H1 (cell line): Measurements from ENCODE around the gene USH1C. TPM values are rescaled to one million over a fixed set of nuclear protein-coding genes. Genes with fewer than 3 reads are reported as not detected.
A peak's percentile ranks its signal among the peaks of the same experiment; 100 is the strongest.

Source experiments
- ASH2L ChIP-seq: fragments of 200-600, 300-600 bp; sonication (generic); IDR thresholded peaks from one replicate; pipeline ENCODE4 v1.7.1; 2017; ENCODE audit warnings: low read length
- BACH1 ChIP-seq: IDR thresholded peaks from 2 replicates; pipeline ENCODE4 v1.6.1; 2012; ENCODE audit warnings: low read length, improper control_type of control experiment
- CBX8 ChIP-seq: fragments of 300-800, 300-1000 bp; sonication (generic); IDR thresholded peaks from 2 replicates; pipeline ENCODE4 v1.7.1; 2016; ENCODE audit warnings: low read depth, low read length, borderline replicate concordance
- CHD2 ChIP-seq: IDR thresholded peaks from 2 replicates; pipeline ENCODE4 v1.6.1; 2012; ENCODE audit warnings: low read length, improper control_type of control experiment
- CREB1 ChIP-seq: IDR thresholded peaks from 2 replicates; pipeline ENCODE4 v1.6.1; 2012; ENCODE audit warnings: inconsistent platforms
- CTCF ChIP-seq, 3 experiments: IDR thresholded peaks; 1 replicate in 2 of 3; 2 replicates in 1 of 3; pipeline versions ENCODE4 v1.5.1 to v1.6.1; 2011; ENCODE audit warnings: low read length in 3 of 3, mild to moderate bottlenecking in 3 of 3, inconsistent platforms in 2 of 3, low read depth in 1 of 3, moderate library complexity in 1 of 3; ENCODE audit not compliant: insufficient read depth in 1 of 3; ENCODE audit errors: control extremely low read depth in 1 of 3
- E2F6 ChIP-seq: IDR thresholded peaks from 2 replicates; pipeline ENCODE4 v1.6.1; 2012; ENCODE audit warnings: inconsistent platforms
- EGR1 ChIP-seq: IDR thresholded peaks from 2 replicates; pipeline ENCODE4 v1.6.1; 2011; ENCODE audit warnings: low read depth, low read length, borderline replicate concordance
- EP300 ChIP-seq, 2 experiments: IDR thresholded peaks; 1 replicate in 1 of 2; 2 replicates in 1 of 2; pipeline ENCODE4 v1.6.1; 2011 to 2012; ENCODE audit warnings: low read depth in 2 of 2, low read length in 2 of 2, mild to moderate bottlenecking in 2 of 2, borderline replicate concordance in 1 of 2, inconsistent platforms in 1 of 2, moderate library complexity in 1 of 2
- HDAC2 ChIP-seq, 2 experiments: fragments of 300-600 bp in 1 of 2; sonication (generic) in 1 of 2; IDR thresholded peaks; 2 replicates each; pipeline ENCODE4 v1.6.1; 2011 to 2012; ENCODE audit warnings: low read depth in 2 of 2, low read length in 2 of 2, mild to moderate bottlenecking in 2 of 2, moderate library complexity in 2 of 2, borderline replicate concordance in 1 of 2, inconsistent platforms in 1 of 2
- NRF1 ChIP-seq: IDR thresholded peaks from 2 replicates; pipeline ENCODE4 v1.6.1; 2011; ENCODE audit warnings: mild to moderate bottlenecking, low read depth, low read length, improper control_type of control experiment
- RNF2 ChIP-seq: fragments of 200-900, 300-1000 bp; sonication (generic); IDR thresholded peaks from 2 replicates; pipeline ENCODE4 v1.7.1; 2016; ENCODE audit warnings: borderline replicate concordance, low read depth, mild to moderate bottlenecking, antibody characterized with exemption, low read length; ENCODE audit not compliant: poor library complexity, severe bottlenecking; ENCODE audit errors: missing control alignments
- SAP30 ChIP-seq: fragments of 300-600 bp; sonication (generic); IDR thresholded peaks from 2 replicates; pipeline ENCODE4 v1.7.1; 2012; ENCODE audit warnings: low read length, moderate library complexity, mild to moderate bottlenecking, inconsistent platforms; ENCODE audit not compliant: insufficient read depth, insufficient replicate concordance
- SIN3A ChIP-seq, 2 experiments: IDR thresholded peaks in 1 of 2; conservative IDR thresholded peaks in 1 of 2; 2 replicates each; pipeline ENCODE4 v1.6.1; 2011 to 2012; ENCODE audit warnings: low read length in 2 of 2, improper control_type of control experiment in 1 of 2, low read depth in 1 of 2, mild to moderate bottlenecking in 1 of 2
- SP1 ChIP-seq: IDR thresholded peaks from 2 replicates; pipeline ENCODE4 v1.6.1; 2011; ENCODE audit warnings: low read depth, low read length
- SUZ12 ChIP-seq: fragments of 200-600 bp; sonication (generic); IDR thresholded peaks from 2 replicates; pipeline ENCODE4 v1.6.1; 2012; ENCODE audit warnings: mild to moderate bottlenecking, inconsistent platforms, low read length, moderate library complexity, mixed read lengths
- TAF7 ChIP-seq: optimal IDR thresholded peaks from 2 replicates; pipeline ENCODE3; 2011; ENCODE audit warnings: low read depth, mild to moderate bottlenecking, inconsistent platforms, low read length, moderate library complexity, borderline replicate concordance
- TBP ChIP-seq: IDR thresholded peaks from 2 replicates; pipeline ENCODE4 v1.6.1; 2011; ENCODE audit warnings: low read depth, low read length, improper control_type of control experiment
- TCF12 ChIP-seq: IDR thresholded peaks from 2 replicates; pipeline ENCODE4 v1.6.1; 2011; ENCODE audit warnings: low read depth, mild to moderate bottlenecking, low read length
- polyA plus RNA-seq, 7 experiments: library from polyadenylated mRNA; depleted of rRNA in 3 of 7; stranded (reverse) in 5 of 7; unstranded in 2 of 7; fragments of >200 nt in 5 of 7; fragments of 200-250 nt in 2 of 7; gene quantifications; 1 replicate in 5 of 7; 2 replicates in 1 of 7; 4 replicates in 1 of 7; pipeline versions ENCODE4 v1.2.1 to v1.2.3, GENCODE V29; 2011 to 2013; ENCODE audit warnings: missing spikeins in 2 of 7, mixed read lengths in 2 of 7
- total RNA-seq: library from RNA; stranded (reverse); fragmentation: NEBNext Ultra II Directional; extraction: Animal tissue kit (Norgen Biotek cat#: 25700); gene quantifications from 2 replicates; pipeline ENCODE4 v1.2.1, GENCODE V29; 2021

Gene USH1C
- total and polyA plus RNA-seq, 2 of the 8 experiments (the other 6 are each of a cell fraction or from before 2014, with no cell fraction given) = 1.3 to 1.6 TPM

GRCh38 chr11:17479284-17480214 lies 64.7 kb downstream of the USH1C start (continued):
- TF ChIP-seq CREB1 (peak; percentile 29), ASH2L (peak; percentile 62), SUZ12 (no peak), EGR1 (peak; percentile 75), CTCF (IDR thresholded peaks at IDR 0.05; ENCODE audit: control extremely low read depth in 1 of 3, insufficient read depth in 1 of 3, low read depth in 1 of 3, low read length in 3 of 3) (no peak), SIN3A (conservative IDR thresholded peaks at IDR 0.05 in 1 of 2, IDR thresholded peaks at IDR 0.05 in 1 of 2; ENCODE audit: low read depth in 1 of 2, low read length in 2 of 2) (no peak), HDAC2 (IDR thresholded peaks at IDR 0.05; ENCODE audit: borderline replicate concordance in 1 of 2, low read depth in 2 of 2, low read length in 2 of 2) (no peak), EP300 (IDR thresholded peaks at IDR 0.05; ENCODE audit: borderline replicate concordance in 1 of 2, low read depth in 2 of 2, low read length in 2 of 2) (no peak), SP1 (peak; percentile 99), SAP30 (no peak), E2F6 (peak; percentile 30; the same call in 1 of the 2 replicates), TBP (no peak), TCF12 (no peak), TAF7 (no peak), CBX8 (no peak), BACH1 (no peak), RNF2 (no peak), NRF1 (no peak), CHD2 (no peak)
